Naive thymus-derived CD8-positive, alpha-beta T cell (primary cell): ENCODE results near the gene GJB5. TPM values are rescaled to one million over a fixed set of nuclear protein-coding genes. Genes with fewer than 3 reads are reported as not detected.

ENCODE experiments used
- ATAC-seq, 2 donors: fragments of 150-1000 bp; cut with Tn5 transposase in 1 of 2; sonication (Bioruptor Pico), chemical (Tn5 transposase) in 1 of 2; 1 replicate in 1 of 2; 2 replicates in 1 of 2; pipeline ENCODE4 v1.10.0; 2021; ENCODE audit warnings: mild to moderate bottlenecking in 2 of 2, moderate library complexity in 2 of 2
- POLR2A ChIA-PET: fragments of 350-600 bp; sonication (Branson Sonifier 250); formaldehyde crosslinking; loops from one replicate; lab custom pipeline; 2021; ENCODE audit warnings: antibody characterized with exemption; lab: Charles Lee
- DNase-seq, 10 donors: peaks; one replicate each; pipeline versions ENCODE4 v3.0.0 to v3.0.0-alpha.2; 2020 to 2022
- H3K27ac Mint-ChIP-seq, 10 donors: one replicate each; pipeline ENCODE4 v1.8.0; 2020 to 2022; ENCODE audit warnings: mild to moderate bottlenecking in 10 of 10, mixed read lengths in 10 of 10, moderate library complexity in 4 of 10, inconsistent platforms in 1 of 10
- H3K27me3 Mint-ChIP-seq, 5 donors: one replicate each; pipeline ENCODE4 v1.8.0; 2021 to 2022; ENCODE audit warnings: mixed read lengths in 5 of 5
- H3K36me3 Mint-ChIP-seq, 3 donors: one replicate each; pipeline ENCODE4 v1.8.0; 2020 to 2022; ENCODE audit warnings: mixed read lengths in 3 of 3, mild to moderate bottlenecking in 2 of 3, inconsistent platforms in 1 of 3
- H3K4me1 Mint-ChIP-seq, 4 donors: one replicate each; pipeline ENCODE4 v1.8.0; 2021 to 2022; ENCODE audit warnings: mixed read lengths in 4 of 4
- H3K4me3 Mint-ChIP-seq, 10 donors: one replicate each; pipeline ENCODE4 v1.8.0; 2020 to 2022; ENCODE audit warnings: mild to moderate bottlenecking in 10 of 10, mixed read lengths in 10 of 10, moderate library complexity in 6 of 10, inconsistent platforms in 1 of 10
- H3K9me3 Mint-ChIP-seq, 9 donors: one replicate each; pipeline ENCODE4 v1.8.0; 2020 to 2022; ENCODE audit warnings: mixed read lengths in 9 of 9, mild to moderate bottlenecking in 3 of 9, inconsistent platforms in 1 of 9, moderate library complexity in 1 of 9
- polyA plus RNA-seq, 3 donors: library from polyadenylated mRNA; unstranded; fragments of 300-500 nt; fragmentation: Illumina TruSeq; gene quantifications; one replicate each; pipeline ENCODE4 v1.2.3, GENCODE V29; 2021
- total RNA-seq, 8 experiments: library from RNA in 2 of 8; stranded (reverse) in 2 of 8; gene quantifications; one replicate each; pipeline ENCODE4 v1.2.3 and lab custom pipeline; 2021 to 2026

Gene GJB5
- total and polyA plus RNA-seq, 5 experiments from 2014 or later: not detected

DNA sequence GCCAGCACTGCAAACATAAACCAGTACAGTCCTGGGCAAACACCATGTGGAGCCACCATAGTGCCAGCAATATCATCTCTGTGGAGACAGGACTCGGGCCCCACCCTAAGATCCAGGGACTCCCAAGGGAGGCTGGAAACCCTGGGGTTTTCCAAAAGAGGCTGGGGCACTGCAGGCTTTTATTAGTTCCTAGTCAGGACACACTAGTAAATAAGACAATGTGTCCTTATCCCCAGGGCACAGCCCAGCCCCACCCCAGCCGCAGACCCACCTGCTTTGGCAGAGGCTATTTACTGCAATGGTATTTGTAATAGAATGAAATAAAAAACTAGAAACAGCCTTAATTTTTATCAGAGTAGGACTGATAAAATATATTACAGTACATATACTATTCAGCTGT, 25.7 kb downstream of the GJB5 start:
- H3K27ac Mint-ChIP-seq: no peak overlapping the region
- H3K27me3 Mint-ChIP-seq: peaks cover 29 to 69% (median 47%) of the 10 kb centered on the region in 5 donors
- POLR2A ChIA-PET: no interaction called here
- H3K36me3 Mint-ChIP-seq: no peaks in the 10 kb centered on the region
- peak overlapping the region in 6 of 10 donors; percentile 6 to 43 (median 36) for H3K4me3 Mint-ChIP-seq
- ATAC-seq (no peak), DNase-seq (no peak)
- no peaks in the 10 kb centered on the region for H3K9me3 Mint-ChIP-seq
- H3K4me1 Mint-ChIP-seq: peaks cover 0 to 3% (median 0%) of the 10 kb centered on the region in 4 donors

DNA sequence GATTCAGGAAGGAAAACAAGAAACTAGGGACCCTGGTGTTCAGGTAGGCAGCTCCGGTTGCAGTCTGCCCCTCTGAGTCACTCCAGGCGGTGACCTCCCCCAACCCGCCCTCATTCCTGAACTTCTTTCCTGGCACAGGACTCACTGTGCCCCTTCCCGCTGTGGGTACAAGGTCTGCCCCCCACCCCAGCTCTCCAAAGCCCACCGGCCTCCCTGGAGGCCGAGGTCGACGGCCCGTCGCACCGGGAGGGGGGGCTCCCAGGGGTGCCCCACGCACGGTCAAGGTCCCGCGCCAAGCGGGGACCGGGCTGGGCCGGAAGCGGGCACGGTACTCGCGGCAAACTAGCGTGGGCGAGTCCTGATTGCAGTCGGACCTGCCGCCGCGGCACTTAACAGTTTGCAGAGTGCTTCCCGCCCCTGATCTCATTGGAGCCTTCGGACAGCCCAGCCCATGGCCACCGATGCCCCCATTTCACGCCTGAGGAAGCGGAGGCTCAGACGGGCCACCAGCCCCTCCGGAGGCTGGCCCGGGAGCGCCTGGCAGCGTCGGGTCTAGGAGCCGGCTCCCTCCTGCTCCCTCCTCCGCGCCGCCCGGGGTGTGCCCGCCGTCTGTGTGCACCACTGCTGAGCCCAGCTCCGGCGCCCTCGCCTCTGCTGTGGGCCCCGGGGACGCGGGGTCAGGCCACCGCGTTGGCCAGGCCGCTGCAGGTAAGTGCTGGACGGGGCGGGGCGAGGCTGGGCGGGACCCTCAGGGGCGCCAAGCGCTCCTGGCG, 26.4 kb downstream of the GJB5 start, which contains the start of gene GJB3:
Gene GJB3 (plus strand): TSS at position 144 of the 773 bp plus-strand sequence. CDS start 3,549 bp downstream, outside the sequence.
- Mint-ChIP-seq H3K36me3 (no peaks in the 10 kb centered on the region), H3K4me1 (peaks cover 0 to 3% (median 1%) of the 10 kb centered on the region in 4 donors), H3K27ac (peak within 1 kb of the TSS in 1 of 10 donors; percentile 50), H3K27me3 (peaks cover 31 to 71% (median 48%) of the 10 kb centered on the region in 5 donors), H3K4me3 (peak within 1 kb of the TSS in 8 of 10 donors; percentile 13 to 63 (median 42)), H3K9me3 (no peaks in the 10 kb centered on the region)
- POLR2A ChIA-PET: no interaction called here
- DNase-seq: peak in 1 of 10 donors; percentile 6
- peak; percentile 59 to 61 for ATAC-seq

DNA sequence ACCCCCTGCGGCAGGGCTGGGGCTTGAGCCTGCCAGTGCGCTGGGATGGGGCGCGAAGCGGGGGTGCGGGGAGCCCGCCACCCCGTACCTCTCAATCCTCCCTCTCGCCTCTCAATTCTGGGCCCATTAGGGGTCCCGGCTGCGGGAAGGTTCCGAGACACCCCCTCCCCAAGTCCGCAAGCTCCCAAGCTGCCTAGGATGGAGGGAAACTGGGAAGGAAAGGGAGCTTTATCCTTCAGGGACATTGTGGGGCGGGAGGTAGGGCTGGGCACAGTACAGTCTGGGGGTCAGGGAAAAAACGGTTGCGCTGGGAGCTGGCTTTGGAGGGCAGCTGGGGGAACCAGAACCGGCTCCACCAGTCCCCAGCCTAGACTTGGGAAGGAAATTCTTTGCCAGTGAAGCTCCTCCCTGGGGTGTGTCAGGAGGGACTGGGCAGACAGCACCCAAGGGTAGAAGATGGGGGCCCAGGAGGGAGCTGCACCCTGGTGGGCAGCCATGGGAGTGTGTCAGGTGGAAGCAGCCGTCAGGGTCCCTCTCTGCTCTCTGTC, 27.1 kb downstream of the GJB5 start:
- H3K27ac Mint-ChIP-seq: peak overlapping the region in 1 of 10 donors; percentile 50
- no peaks in the 10 kb centered on the region for H3K9me3 Mint-ChIP-seq
- peak overlapping the region in 6 of 10 donors; percentile 13 to 55 (median 40) for H3K4me3 Mint-ChIP-seq
- POLR2A ChIA-PET: no interaction called here
- DNase-seq (no peak), ATAC-seq (no peak)
- H3K27me3 Mint-ChIP-seq: peaks cover 38 to 78% (median 55%) of the 10 kb centered on the region in 5 donors
- H3K36me3 Mint-ChIP-seq: no peaks in the 10 kb centered on the region
- peaks cover 3 to 9% (median 4%) of the 10 kb centered on the region in 4 donors for H3K4me1 Mint-ChIP-seq

DNA sequence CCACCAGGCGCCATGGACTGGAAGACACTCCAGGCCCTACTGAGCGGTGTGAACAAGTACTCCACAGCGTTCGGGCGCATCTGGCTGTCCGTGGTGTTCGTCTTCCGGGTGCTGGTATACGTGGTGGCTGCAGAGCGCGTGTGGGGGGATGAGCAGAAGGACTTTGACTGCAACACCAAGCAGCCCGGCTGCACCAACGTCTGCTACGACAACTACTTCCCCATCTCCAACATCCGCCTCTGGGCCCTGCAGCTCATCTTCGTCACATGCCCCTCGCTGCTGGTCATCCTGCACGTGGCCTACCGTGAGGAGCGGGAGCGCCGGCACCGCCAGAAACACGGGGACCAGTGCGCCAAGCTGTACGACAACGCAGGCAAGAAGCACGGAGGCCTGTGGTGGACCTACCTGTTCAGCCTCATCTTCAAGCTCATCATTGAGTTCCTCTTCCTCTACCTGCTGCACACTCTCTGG, 29.9 kb downstream of the GJB5 start:
- Mint-ChIP-seq H3K9me3 (no peaks in the 10 kb centered on the region), H3K4me3 (peak overlapping the region in 1 of 10 donors; percentile 28), H3K4me1 (peaks cover 3 to 9% (median 4%) of the 10 kb centered on the region in 4 donors), H3K27ac (no peak overlapping the region), H3K36me3 (no peaks in the 10 kb centered on the region), H3K27me3 (peaks cover 25 to 76% (median 43%) of the 10 kb centered on the region in 5 donors)
- DNase-seq: no peak
- POLR2A ChIA-PET: interaction anchor here (0.6 kb wide), 1 partner anchor 175 kb away, joined by 3 read pairs; no protein-coding TSS in a partner anchor
- ATAC-seq: no peak

DNA sequence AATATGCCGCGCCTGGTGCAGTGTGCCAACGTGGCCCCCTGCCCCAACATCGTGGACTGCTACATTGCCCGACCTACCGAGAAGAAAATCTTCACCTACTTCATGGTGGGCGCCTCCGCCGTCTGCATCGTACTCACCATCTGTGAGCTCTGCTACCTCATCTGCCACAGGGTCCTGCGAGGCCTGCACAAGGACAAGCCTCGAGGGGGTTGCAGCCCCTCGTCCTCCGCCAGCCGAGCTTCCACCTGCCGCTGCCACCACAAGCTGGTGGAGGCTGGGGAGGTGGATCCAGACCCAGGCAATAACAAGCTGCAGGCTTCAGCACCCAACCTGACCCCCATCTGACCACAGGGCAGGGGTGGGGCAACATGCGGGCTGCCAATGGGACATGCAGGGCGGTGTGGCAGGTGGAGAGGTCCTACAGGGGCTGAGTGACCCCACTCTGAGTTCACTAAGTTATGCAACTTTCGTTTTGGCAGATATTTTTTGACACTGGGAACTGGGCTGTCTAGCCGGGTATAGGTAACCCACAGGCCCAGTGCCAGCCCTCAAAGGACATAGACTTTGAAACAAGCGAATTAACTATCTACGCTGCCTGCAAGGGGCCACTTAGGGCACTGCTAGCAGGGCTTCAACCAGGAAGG, 30.5 kb downstream of the GJB5 start:
- POLR2A ChIA-PET: no interaction called here
- Mint-ChIP-seq H3K9me3 (no peaks in the 10 kb centered on the region), H3K4me1 (peaks cover 3 to 9% (median 4%) of the 10 kb centered on the region in 4 donors), H3K27ac (no peak overlapping the region), H3K4me3 (no peak overlapping the region), H3K36me3 (no peaks in the 10 kb centered on the region), H3K27me3 (peaks cover 25 to 76% (median 42%) of the 10 kb centered on the region in 5 donors)
- ATAC-seq (no peak), DNase-seq (no peak)

DNA sequence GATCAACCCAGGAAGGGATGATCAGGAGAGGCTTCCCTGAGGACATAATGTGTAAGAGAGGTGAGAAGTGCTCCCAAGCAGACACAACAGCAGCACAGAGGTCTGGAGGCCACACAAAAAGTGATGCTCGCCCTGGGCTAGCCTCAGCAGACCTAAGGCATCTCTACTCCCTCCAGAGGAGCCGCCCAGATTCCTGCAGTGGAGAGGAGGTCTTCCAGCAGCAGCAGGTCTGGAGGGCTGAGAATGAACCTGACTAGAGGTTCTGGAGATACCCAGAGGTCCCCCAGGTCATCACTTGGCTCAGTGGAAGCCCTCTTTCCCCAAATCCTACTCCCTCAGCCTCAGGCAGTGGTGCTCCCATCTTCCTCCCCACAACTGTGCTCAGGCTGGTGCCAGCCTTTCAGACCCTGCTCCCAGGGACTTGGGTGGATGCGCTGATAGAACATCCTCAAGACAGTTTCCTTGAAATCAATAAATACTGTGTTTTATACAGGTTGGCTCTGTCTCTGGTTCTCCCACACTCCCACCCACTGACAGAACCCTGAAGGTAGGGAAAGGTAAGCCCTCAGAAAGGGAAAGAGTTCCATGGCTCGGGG, 31.1 kb downstream of the GJB5 start:
- no peak overlapping the region for H3K4me3 Mint-ChIP-seq
- H3K36me3 Mint-ChIP-seq: no peaks in the 10 kb centered on the region
- H3K27ac Mint-ChIP-seq: no peak overlapping the region
- H3K9me3 Mint-ChIP-seq: no peaks in the 10 kb centered on the region
- DNase-seq: peak in 1 of 10 donors; percentile 8
- H3K27me3 Mint-ChIP-seq: peaks cover 22 to 82% (median 47%) of the 10 kb centered on the region in 5 donors
- H3K4me1 Mint-ChIP-seq: peaks cover 0 to 9% (median 4%) of the 10 kb centered on the region in 4 donors
- no peak for ATAC-seq
- POLR2A ChIA-PET: interaction anchor here (0.6 kb wide), 1 partner anchor 413 kb away, joined by 7 read pairs; no protein-coding TSS in a partner anchor

DNA sequence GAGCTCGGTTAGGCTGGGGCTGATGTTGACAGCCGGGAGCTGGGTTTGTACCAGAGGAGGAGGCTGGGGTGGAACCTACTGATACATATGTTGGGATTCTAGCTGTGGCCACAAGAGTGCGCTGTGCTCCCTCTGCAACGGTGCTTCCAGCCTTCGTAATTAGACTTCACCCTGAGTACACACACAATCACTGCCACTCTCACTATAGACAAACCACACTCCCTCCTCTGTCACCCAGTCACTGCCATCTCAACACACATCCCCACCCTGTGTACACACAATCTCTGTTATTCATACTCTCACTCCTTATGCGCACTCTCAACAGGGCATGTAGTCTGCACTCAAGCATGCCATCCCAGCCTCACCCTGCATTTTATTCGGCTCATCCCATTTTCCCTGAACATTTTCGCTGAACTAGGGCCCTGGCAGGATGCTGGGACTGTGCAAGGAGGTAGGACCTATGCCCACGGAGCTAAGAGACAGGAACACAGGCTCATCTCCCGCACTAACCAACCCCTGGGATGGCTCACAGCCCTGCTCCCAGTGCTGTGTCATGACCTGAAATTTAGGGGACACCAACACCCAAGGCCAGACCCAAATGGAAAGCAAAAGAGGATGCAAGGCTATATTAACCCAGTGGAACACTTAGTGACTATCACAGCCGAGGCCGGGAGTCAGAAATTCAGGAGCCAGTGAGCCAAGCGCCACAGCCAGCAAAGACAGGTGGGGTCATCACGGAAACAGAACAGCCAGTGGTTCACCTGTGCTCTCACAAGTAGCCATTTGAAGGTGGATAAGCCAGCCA, 31.9 kb downstream of the GJB5 start:
- H3K4me3 Mint-ChIP-seq: no peak overlapping the region
- peak overlapping the region in 2 of 10 donors; percentile 0 to 75 for H3K27ac Mint-ChIP-seq
- peaks cover 25 to 85% (median 47%) of the 10 kb centered on the region in 5 donors for H3K27me3 Mint-ChIP-seq
- ATAC-seq (peak; percentile 88 to 91), DNase-seq (peak in 9 of 10 donors; percentile 32 to 65 (median 50))
- peaks cover 3 to 9% (median 5%) of the 10 kb centered on the region in 4 donors for H3K4me1 Mint-ChIP-seq
- no peaks in the 10 kb centered on the region for H3K9me3 Mint-ChIP-seq
- POLR2A ChIA-PET: interaction anchor here (0.6 kb wide), 1 partner anchor 412 kb away, joined by 7 read pairs; no protein-coding TSS in a partner anchor
- H3K36me3 Mint-ChIP-seq: no peaks in the 10 kb centered on the region

DNA sequence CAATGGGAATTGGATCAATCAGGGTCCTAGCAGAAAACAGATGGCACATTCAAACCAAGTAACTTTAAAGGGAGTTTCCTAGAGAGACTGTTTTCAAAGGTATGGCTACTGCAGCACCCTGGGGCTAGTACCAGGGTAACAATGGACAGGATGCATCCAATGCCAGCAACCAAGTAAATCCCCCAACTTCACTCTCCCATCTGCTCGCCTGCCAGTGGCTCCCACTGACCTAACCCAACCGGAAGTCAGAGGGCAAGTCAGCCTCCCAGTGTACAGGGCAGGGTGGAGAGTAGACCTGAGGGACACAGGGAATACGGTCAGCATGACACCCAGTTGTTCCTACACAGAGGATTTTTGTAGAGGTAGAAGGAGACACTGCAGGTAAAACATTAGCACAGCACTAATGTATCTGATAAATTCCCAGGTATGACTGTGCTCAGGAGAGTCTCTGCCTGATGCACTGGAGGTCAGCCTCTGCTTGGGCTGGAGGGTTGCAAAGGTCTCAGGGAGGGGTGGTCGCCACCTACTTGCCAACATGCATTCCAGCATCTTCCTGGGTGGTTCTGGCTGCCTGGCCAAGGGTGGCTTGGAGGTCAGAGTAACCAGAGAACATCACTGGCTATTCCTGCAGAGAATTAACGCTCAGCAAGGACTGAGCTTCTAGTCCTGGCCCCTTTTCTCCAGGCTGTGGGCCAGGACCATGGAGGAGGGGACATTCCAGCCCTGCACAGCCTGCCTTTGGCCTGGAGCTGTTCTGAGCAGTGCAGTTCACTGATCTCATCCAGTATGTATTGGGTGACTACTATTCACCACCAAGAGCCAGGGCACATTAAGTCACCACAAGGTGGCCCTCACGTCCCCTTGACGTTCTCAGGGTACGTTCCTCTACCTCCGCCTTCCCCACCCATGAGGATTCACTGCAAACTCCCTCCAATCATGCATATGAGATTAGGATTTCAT, 32.9 kb downstream of the GJB5 start:
- ATAC-seq: no peak
- no peak for DNase-seq
- POLR2A ChIA-PET: no interaction called here
- Mint-ChIP-seq H3K36me3 (no peaks in the 10 kb centered on the region), H3K27me3 (peaks cover 27 to 83% (median 44%) of the 10 kb centered on the region in 5 donors), H3K4me1 (peaks cover 6 to 17% (median 11%) of the 10 kb centered on the region in 4 donors), H3K9me3 (no peaks in the 10 kb centered on the region), H3K27ac (no peak overlapping the region), H3K4me3 (no peak overlapping the region)

DNA sequence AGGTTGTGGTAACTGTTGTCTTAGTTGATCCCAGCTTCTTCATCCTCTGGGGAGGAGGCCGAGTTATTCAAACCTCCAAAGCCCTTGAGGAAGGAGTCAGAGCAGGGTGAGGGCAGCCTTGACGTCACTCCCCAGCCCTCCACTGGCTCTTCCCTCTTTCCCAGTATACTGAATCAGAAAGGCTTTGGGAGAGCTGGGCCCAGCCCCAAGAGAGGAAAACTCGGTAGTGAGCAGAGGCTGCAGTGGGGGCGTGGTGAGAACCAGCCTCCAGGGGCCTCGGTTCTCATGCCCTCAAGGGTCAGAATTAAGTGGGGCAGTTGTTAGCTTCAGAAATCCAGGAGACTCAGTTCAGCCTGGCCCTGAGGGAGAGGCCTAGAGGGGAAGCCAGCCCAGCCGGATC, 36.1 kb downstream of the GJB5 start:
- Mint-ChIP-seq H3K27ac (no peak overlapping the region), H3K9me3 (no peaks in the 10 kb centered on the region), H3K36me3 (no peaks in the 10 kb centered on the region), H3K27me3 (peaks cover 19 to 55% (median 24%) of the 10 kb centered on the region in 5 donors), H3K4me3 (no peak overlapping the region), H3K4me1 (peaks cover 6 to 17% (median 12%) of the 10 kb centered on the region in 4 donors)
- POLR2A ChIA-PET: no interaction called here
- DNase-seq: no peak
- ATAC-seq: no peak

DNA sequence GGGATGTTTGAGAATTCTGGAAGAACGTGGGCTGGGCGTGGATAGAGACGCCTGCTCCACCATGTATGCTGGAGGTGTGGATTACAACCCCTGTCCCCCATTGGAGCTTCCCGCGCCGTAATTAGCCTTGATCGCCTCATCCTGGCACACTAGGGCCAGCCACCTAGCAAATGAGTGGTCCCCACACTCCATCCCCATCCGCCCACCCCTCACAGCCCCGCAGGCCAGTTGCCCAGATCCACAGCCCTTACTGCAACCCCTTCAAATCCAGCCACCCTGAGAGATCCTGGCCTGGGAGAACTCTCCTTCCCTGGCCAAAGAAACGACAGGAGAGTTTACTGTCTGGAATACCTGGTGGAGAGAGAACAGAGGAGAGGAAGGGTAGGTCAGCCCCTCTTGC, 37.6 kb downstream of the GJB5 start:
- POLR2A ChIA-PET: no interaction called here
- Mint-ChIP-seq H3K36me3 (no peaks in the 10 kb centered on the region), H3K4me3 (peak overlapping the region; percentile 46 to 82 (median 70)), H3K27me3 (peaks cover 10 to 44% (median 19%) of the 10 kb centered on the region in 5 donors), H3K27ac (peak overlapping the region in 2 of 10 donors; percentile 42 to 66), H3K9me3 (no peaks in the 10 kb centered on the region), H3K4me1 (peaks cover 2 to 11% (median 9%) of the 10 kb centered on the region in 4 donors)
- ATAC-seq: peak in 1 of 2 donors; percentile 20
- no peak for DNase-seq
